GM12878 (cell line): Measurements from ENCODE around the gene ATP13A2.

Experiments used
- CTCF ChIP-seq, 3 experiments: IDR thresholded peaks in 2 of 3; conservative IDR thresholded peaks in 1 of 3; 2 replicates each; pipeline ENCODE4 v1.5.1; 2011; ENCODE audit warnings: low read depth in 3 of 3, low read length in 3 of 3, mild to moderate bottlenecking in 3 of 3, control low read depth in 2 of 3, moderate library complexity in 2 of 3, inconsistent platforms in 1 of 3, mixed read lengths in 1 of 3; ENCODE audit not compliant: control insufficient read depth in 2 of 3, insufficient read depth in 1 of 3; ENCODE audit errors: extremely low read depth in 1 of 3
- EP300 ChIP-seq, 2 experiments: fragments of 150-350 bp in 1 of 2; IDR thresholded peaks; 2 replicates each; pipeline ENCODE4 v1.6.1; 2011 to 2012; ENCODE audit warnings: low read depth in 2 of 2, low read length in 2 of 2, borderline replicate concordance in 1 of 2, improper control_type of control experiment in 1 of 2, inconsistent platforms in 1 of 2; ENCODE audit not compliant: control insufficient read depth in 1 of 2
- EZH2 ChIP-seq: IDR thresholded peaks from 2 replicates; pipeline ENCODE4 v1.6.1; 2012; ENCODE audit warnings: low read depth, mild to moderate bottlenecking, control low read depth, inconsistent platforms, low read length, borderline replicate concordance; ENCODE audit not compliant: control insufficient read depth
- FOXM1 ChIP-seq: IDR thresholded peaks from 2 replicates; pipeline ENCODE4 v1.6.1; 2012; ENCODE audit warnings: low read depth, mild to moderate bottlenecking, inconsistent platforms, low read length, moderate library complexity
- HCFC1 ChIP-seq: fragments of 150-350 bp; IDR thresholded peaks from 2 replicates; pipeline ENCODE4 v1.6.1; 2014; ENCODE audit warnings: low read length
- IKZF1 ChIP-seq: fragments of 450-650 bp; conservative IDR thresholded peaks from 2 replicates; pipeline ENCODE4 v1.6.1; 2017; ENCODE audit warnings: antibody characterized with exemption, mild to moderate bottlenecking
- NRF1 ChIP-seq: conservative IDR thresholded peaks from 2 replicates; pipeline ENCODE4 v1.6.1; 2011; ENCODE audit warnings: mild to moderate bottlenecking, low read depth, low read length, improper control_type of control experiment
- POLR2AphosphoS5 ChIP-seq: IDR thresholded peaks from 2 replicates; pipeline ENCODE4 v1.6.1; 2011; ENCODE audit warnings: mild to moderate bottlenecking, low read length, inconsistent platforms
- RAD21 ChIP-seq: IDR thresholded peaks from 2 replicates; pipeline ENCODE4 v1.6.1; 2011; ENCODE audit warnings: mild to moderate bottlenecking, low read depth, low read length, moderate library complexity; ENCODE audit not compliant: insufficient read depth
- TCF3 ChIP-seq: IDR thresholded peaks from 2 replicates; pipeline ENCODE4 v1.6.1; 2012; ENCODE audit warnings: low read depth, mild to moderate bottlenecking, low read length, borderline replicate concordance; ENCODE audit not compliant: insufficient read depth
- ZNF274 ChIP-seq: IDR thresholded peaks from one replicate; pipeline ENCODE4 v1.8.0; 2011; ENCODE audit not compliant: insufficient read length, insufficient read depth
- TF ChIP-seq, protein P1 (sequence below): fragments of 450-650 bp; IDR thresholded peaks from 2 replicates; pipeline ENCODE4 v1.6.1; 2016; ENCODE audit warnings: mild to moderate bottlenecking
- TF ChIP-seq, protein P2 (sequence below): fragments of 450-650 bp; formaldehyde crosslinking; IDR thresholded peaks from 2 replicates; pipeline ENCODE4 v1.4.0; 2022; ENCODE audit warnings: mild to moderate bottlenecking, moderate library complexity

GRCh38 chr1:17016317-17016661 lies 4.6 kb upstream of the ATP13A2 start:
- TF ChIP-seq CTCF (IDR thresholded peaks at IDR 0.05 in 2 of 3, conservative IDR thresholded peaks at IDR 0.05 in 1 of 3; ENCODE audit: control insufficient read depth in 2 of 3, extremely low read depth in 1 of 3, insufficient read depth in 1 of 3, low read depth in 3 of 3, low read length in 3 of 3) (no peak), EP300 (IDR thresholded peaks at IDR 0.05; ENCODE audit: borderline replicate concordance in 1 of 2, control insufficient read depth in 1 of 2, low read depth in 2 of 2, low read length in 2 of 2) (no peak), NRF1 (no peak), POLR2AphosphoS5 (no peak), FOXM1 (no peak), TCF3 (no peak), EZH2 (no peak), IKZF1 (no peak), HCFC1 (no peak), ZNF274 (no peak), RAD21 (no peak)
- TF ChIP-seq, protein P1, sequence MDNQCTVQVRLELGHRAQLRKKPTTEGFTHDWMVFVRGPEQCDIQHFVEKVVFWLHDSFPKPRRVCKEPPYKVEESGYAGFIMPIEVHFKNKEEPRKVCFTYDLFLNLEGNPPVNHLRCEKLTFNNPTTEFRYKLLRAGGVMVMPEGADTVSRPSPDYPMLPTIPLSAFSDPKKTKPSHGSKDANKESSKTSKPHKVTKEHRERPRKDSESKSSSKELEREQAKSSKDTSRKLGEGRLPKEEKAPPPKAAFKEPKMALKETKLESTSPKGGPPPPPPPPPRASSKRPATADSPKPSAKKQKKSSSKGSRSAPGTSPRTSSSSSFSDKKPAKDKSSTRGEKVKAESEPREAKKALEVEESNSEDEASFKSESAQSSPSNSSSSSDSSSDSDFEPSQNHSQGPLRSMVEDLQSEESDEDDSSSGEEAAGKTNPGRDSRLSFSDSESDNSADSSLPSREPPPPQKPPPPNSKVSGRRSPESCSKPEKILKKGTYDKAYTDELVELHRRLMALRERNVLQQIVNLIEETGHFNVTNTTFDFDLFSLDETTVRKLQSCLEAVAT: no peak
- TF ChIP-seq, protein P2, sequence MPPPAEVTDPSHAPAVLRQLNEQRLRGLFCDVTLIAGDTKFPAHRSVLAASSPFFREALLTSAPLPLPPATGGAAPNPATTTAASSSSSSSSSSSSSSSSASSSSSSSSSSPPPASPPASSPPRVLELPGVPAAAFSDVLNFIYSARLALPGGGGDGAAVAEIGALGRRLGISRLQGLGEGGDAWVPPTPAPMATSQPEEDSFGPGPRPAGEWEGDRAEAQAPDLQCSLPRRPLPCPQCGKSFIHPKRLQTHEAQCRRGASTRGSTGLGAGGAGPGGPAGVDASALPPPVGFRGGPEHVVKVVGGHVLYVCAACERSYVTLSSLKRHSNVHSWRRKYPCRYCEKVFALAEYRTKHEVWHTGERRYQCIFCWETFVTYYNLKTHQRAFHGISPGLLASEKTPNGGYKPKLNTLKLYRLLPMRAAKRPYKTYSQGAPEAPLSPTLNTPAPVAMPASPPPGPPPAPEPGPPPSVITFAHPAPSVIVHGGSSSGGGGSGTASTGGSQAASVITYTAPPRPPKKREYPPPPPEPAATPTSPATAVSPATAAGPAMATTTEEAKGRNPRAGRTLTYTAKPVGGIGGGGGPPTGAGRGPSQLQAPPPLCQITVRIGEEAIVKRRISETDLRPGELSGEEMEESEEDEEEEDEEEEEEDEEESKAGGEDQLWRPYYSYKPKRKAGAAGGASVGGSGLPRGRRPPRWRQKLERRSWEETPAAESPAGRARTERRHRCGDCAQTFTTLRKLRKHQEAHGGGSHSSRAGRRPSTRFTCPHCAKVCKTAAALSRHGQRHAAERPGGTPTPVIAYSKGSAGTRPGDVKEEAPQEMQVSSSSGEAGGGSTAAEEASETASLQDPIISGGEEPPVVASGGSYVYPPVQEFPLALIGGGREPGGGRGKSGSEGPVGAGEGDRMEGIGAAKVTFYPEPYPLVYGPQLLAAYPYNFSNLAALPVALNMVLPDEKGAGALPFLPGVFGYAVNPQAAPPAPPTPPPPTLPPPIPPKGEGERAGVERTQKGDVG (CRISPR knock-in tag): no peak
